RWPE1 (cell line): ENCODE data around the gene LURAP1L.
"Not testable (repeated sequence)": the region's sequence is repeated elsewhere in the genome, so short reads cannot be mapped to it uniquely, and the experiment has no call there.

Experiments used
- CTCF ChIA-PET: fragments of 350-600 bp; sonication (Branson Sonifier 250); formaldehyde crosslinking; extraction: SDS; loops from one replicate; lab custom pipeline; 2021; lab: Yijun Ruan, JAX
- POLR2A ChIA-PET: fragments of 400-600 bp; formaldehyde crosslinking; extraction: SDS; loops from one replicate; lab custom pipeline; 2020; ENCODE audit warnings: antibody characterized with exemption; ENCODE audit not compliant: low non-redundant PET; lab: Yijun Ruan, JAX
- DNase-seq: peaks from one replicate; pipeline ENCODE4 v3.0.0; 2012; ENCODE audit warnings: low spot score
- H3K27ac ChIP-seq: fragments of 450-650 bp; 2 replicates; pipeline ENCODE4 v1.5.1; 2017
- TF ChIP-seq, protein P1 (sequence below): fragments of 450-650 bp; conservative IDR thresholded peaks from 2 replicates; pipeline ENCODE4 v1.5.1; 2017; ENCODE audit warnings: low read depth, mild to moderate bottlenecking

The LURAP1L gene

DNA sequence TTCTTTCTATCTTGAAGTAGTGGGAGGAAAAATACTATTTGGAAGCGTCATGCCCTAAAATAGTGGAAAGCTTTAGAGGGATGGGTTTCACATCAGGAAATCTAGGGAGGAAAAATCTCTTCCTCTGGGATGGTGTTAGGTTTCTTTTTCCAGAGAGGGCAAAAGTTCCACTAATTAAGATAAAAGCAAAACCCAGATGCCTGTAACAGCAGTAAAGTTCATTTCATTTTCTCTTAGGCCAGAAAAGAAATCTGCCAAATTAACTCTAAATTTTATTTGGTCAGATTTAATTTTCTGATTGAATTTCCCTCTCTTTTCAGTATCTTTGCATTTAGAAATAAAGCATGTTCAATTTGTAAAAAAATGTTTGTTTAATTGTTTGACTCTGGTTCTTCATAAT is 88.8 kb downstream of the LURAP1L start:
- no peak for DNase-seq
- no peak overlapping the region for H3K27ac ChIP-seq
- ChIA-PET POLR2A (no interaction called here), CTCF (no interaction called here)
- TF ChIP-seq, protein P1, sequence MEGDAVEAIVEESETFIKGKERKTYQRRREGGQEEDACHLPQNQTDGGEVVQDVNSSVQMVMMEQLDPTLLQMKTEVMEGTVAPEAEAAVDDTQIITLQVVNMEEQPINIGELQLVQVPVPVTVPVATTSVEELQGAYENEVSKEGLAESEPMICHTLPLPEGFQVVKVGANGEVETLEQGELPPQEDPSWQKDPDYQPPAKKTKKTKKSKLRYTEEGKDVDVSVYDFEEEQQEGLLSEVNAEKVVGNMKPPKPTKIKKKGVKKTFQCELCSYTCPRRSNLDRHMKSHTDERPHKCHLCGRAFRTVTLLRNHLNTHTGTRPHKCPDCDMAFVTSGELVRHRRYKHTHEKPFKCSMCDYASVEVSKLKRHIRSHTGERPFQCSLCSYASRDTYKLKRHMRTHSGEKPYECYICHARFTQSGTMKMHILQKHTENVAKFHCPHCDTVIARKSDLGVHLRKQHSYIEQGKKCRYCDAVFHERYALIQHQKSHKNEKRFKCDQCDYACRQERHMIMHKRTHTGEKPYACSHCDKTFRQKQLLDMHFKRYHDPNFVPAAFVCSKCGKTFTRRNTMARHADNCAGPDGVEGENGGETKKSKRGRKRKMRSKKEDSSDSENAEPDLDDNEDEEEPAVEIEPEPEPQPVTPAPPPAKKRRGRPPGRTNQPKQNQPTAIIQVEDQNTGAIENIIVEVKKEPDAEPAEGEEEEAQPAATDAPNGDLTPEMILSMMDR, result no peak

DNA sequence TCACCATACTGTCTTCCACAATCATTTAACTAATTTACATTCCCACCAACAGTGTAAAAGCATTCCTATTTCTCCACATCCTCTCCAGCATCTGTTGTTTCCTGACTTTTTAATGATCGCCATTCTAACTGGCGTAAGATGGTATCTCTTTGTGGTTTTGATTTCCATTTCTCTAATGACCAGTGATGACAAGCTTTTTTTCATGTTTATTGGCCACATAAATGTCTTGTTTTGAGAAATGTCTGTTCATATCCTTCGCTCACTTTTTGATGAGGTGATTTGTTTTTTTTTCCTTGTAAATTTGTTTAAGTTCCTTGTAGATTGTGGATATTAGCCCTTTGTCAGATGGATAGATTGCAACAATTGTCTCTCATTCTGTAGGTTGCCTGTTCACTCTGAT is 90.6 kb downstream of the LURAP1L start:
- CTCF ChIA-PET, DNase-seq, H3K27ac ChIP-seq, POLR2A ChIA-PET: not testable (repeated sequence)
